ENCODE results near the gene AREL1.

AREL1 gene

GRCh38 chr14:74658535-74659131 lies 54.2 kb downstream of the AREL1 start:
- no peak for FAIRE-seq

- no peak for FAIRE-seq
Observed at GRCh38 chr14:74656964-74657363, 55.9 kb downstream of the AREL1 start.

GRCh38 chr14:74655599-74656395 lies 57.1 kb downstream of the AREL1 start:
- peak; percentile 3 for FAIRE-seq

- no peak for FAIRE-seq
Observed at GRCh38 chr14:74654931-74655330, 57.9 kb downstream of the AREL1 start.

GRCh38 chr14:74653386-74654138 lies 59.3 kb downstream of the AREL1 start:
- FAIRE-seq: no peak

GRCh38 chr14:74652541-74652940 lies 60.3 kb downstream of the AREL1 start:
- no peak for FAIRE-seq

- FAIRE-seq: no peak
Observed at GRCh38 chr14:74650927-74651686, 61.8 kb downstream of the AREL1 start.

- FAIRE-seq: no peak
Observed at GRCh38 chr14:74649673-74650072, 63.2 kb downstream of the AREL1 start.

- no peak for FAIRE-seq
Observed at GRCh38 chr14:74649167-74649566, 63.7 kb downstream of the AREL1 start.

GRCh38 chr14:74648601-74649000 lies 64.3 kb downstream of the AREL1 start:
- FAIRE-seq: no peak

- FAIRE-seq: no peak
Observed at GRCh38 chr14:74647678-74648461, 65.0 kb downstream of the AREL1 start.

GRCh38 chr14:74647061-74647677 lies 65.7 kb downstream of the AREL1 start:
- no peak for FAIRE-seq

GRCh38 chr14:74645756-74646470 lies 67.0 kb downstream of the AREL1 start:
- no peak for FAIRE-seq

GRCh38 chr14:74645244-74645643 lies 67.6 kb downstream of the AREL1 start:
- no peak for FAIRE-seq

- no peak for FAIRE-seq
Observed at GRCh38 chr14:74641601-74642391, 71.1 kb downstream of the AREL1 start.

- no peak for FAIRE-seq
Observed at GRCh38 chr14:74638966-74639365, 73.9 kb downstream of the AREL1 start.

GRCh38 chr14:74638066-74638465 lies 74.8 kb downstream of the AREL1 start:
- no peak for FAIRE-seq

- no peak for FAIRE-seq
Observed at GRCh38 chr14:74637178-74637550, 75.7 kb downstream of the AREL1 start.

- no peak for FAIRE-seq
Observed at GRCh38 chr14:74636424-74637177, 76.3 kb downstream of the AREL1 start.

- no peak for FAIRE-seq
Observed at GRCh38 chr14:74635847-74636246, 77.0 kb downstream of the AREL1 start.
